HG03135 (cell line): ENCODE measurements around the gene LIPH.
"Not testable (repeated sequence)": the region's sequence is repeated elsewhere in the genome, so short reads cannot be mapped to it uniquely, and the experiment has no call there.

Experiments
- ATAC-seq: cut with Tn5 transposase; IDR thresholded peaks from one replicate; pipeline ENCODE4 v1.9.1; 2021; ENCODE audit warnings: mild to moderate bottlenecking, moderate library complexity; ENCODE audit not compliant: unreplicated experiment

LIPH gene

DNA sequence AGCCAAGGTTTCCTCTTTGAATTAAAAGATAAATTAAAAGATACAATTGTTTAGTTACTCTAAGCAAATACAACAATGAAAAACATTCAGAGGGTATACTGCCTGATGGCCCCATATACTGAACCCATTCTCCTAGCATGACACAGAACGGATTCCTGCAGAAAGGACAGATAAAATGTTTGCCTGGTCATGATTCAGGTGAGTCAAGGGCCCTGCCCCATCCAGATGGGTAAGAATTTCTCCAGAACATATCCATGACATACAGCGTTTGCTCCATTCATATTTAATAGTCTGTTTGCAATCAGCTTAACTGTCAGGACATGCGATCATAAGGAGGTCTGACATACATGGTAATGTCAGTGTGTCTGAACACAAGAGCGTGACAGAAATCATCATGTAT is 62.1 kb downstream of the LIPH start:
- ATAC-seq: no peak

DNA sequence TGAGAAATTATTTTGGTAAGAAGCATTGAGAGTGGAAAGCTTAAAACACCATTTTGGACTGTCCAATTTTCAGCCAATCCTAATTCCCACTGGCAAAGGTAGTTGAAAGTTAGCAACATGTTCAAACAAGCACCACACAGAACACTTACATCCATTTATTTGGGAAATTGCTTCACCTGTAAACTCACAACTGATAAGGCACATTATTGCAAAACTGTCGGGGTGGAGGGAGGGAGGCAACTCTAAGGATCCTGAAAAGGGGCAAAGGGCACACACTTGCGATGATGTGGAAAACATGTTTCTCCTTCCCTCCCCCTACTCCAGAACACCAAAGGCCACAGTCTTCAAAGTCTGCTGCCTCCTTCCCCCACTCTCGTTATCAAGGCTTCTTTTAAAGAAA is 62.9 kb downstream of the LIPH start:
- no peak for ATAC-seq

DNA sequence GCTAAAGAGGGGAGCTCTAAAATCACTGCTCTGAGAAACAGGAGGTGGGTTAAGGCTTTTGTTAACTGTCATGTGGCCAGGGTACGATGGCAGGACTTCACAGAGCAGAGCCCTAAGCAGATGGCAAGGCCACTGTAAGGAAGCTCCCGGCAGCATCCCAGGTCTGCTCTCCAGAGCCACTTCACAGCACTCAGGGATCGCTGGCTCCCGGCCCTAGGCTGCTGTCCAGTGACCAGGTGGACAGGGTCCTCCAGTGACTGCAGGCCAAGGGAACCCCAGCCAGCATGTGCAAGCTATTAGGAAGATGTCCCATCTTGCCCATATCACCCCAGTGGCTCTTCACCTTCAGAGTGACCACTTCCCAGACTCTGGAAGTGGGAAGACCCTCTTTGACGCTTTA is 63.9 kb downstream of the LIPH start:
- ATAC-seq: no peak

DNA sequence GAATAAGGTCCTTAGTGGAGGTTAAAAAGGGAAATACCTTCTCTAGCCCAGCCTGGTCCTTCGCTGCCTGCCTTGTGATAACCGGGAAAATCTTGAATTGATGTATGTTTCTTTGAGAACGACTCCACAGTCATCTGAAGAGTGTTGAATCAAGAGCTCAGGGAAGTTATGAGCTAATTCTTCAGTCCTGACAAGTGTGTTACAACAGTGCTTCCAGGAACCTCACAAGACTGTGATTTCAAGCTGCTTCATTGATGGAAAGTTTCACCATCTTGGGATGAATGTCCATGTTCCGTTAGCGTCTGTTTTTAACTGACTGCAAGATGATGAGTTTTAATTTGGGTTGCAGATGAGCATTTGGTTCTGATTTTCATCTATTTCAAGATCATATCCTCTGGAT is 66.0 kb downstream of the LIPH start:
- no peak for ATAC-seq

DNA sequence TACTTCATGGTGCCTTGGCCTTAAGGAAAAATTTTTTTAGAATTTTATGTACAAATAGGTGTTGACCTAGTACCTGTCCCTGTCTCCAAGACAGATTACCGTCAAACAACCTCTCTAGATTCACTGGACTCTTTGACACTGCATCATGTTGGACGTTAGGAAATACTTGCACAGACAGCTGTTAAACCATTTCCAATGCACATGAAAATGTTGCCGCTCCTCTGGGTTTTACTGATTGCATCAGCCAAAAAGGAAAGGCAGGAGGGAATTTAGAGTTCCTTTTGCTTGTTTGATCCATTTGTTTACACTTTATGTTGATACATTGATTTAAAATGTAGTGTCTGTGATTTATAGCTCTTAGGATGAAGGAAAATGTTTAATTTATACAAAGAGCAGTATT is 68.1 kb downstream of the LIPH start:
- no peak for ATAC-seq

DNA sequence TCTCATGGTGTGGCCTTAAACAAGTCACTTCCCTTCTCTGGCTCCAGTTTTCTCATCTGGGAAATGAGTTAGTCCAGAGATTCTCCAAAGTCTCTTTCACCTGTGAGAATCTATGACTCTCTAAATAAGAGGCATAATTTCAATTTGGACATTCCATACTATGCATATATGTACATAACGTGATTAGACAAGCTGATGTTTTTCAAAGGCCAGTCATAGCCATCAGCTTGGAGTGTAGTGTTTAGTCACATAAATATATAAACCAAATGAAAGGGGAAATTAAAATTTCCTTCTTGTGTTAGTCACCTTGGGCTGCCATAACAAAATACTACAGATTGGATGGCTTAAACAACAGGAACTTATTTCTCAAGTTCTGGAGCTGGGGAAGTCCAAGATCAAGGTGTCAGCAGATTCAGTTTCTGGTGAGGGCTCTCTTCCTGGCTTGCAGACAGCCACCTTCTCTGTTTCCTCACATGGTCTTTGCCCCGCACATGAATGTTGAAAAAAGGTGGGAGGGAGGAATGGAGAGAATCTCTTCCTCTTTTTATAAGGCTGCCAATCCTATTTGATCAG is 72.9 kb downstream of the LIPH start:
- no peak for ATAC-seq

DNA sequence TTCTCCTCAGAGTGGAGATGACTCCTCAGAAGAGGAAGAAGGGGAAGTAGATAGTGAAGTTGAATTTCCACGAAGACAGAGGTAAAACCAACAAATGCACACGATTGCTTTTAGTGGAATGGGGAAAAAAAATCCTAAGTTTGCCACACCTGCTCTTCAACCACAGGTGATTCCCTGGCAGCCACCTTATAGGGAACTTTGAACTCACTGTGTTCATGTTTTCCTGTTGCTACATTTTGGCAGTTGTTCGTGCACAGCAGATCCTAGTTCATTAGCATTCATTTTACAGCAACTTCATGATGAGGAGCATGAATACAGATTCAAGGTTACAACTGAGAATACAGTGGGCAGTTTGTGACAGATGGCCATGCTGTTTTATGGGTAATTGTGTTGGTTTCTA is 75.1 kb downstream of the LIPH start:
- ATAC-seq: no peak

DNA sequence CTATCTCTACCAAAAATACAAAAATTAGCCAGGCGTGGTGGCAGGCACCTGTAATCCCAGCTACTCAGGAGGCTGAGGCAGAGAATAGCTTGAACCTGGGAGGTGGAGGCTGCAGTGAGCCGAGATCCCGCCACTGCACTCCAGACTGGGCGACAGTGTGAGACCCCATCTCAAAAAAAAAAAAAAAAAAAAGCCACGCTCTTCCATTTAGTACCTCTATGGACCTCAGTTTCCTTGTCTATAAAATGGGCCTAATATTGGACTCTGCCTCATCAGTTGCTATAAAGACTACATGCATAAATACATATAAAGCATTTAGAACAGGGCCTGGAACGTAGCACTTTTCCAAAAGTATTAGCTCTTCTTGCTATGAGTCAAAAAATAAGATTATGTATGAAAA is 77.5 kb downstream of the LIPH start:
- ATAC-seq: not testable (repeated sequence)

DNA sequence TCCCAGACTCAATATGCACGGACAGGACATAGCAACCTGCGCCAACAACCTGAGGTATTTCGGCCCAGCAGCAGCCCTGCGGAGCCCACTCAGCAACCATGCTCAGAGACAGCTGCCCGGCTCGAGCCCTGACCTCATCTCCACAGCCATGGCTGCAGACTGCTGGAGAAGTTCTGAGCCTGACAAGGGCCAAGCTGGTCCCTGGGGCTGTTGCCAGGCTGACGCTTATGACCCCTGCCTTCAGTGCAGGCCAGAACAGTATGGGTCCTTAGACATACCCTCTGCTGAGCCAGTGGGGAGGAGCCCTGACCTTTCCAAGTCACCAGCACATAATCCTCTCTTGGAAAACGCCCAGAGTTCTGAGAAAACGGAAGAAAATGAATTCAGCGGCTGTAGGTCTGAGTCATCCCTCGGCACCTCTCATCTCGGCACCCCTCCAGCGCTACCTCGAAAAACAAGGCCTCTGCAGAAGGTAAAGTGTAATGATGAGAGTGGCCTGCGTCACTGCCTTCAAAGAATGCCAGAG is 79.0 kb downstream of the LIPH start:
- no peak for ATAC-seq

DNA sequence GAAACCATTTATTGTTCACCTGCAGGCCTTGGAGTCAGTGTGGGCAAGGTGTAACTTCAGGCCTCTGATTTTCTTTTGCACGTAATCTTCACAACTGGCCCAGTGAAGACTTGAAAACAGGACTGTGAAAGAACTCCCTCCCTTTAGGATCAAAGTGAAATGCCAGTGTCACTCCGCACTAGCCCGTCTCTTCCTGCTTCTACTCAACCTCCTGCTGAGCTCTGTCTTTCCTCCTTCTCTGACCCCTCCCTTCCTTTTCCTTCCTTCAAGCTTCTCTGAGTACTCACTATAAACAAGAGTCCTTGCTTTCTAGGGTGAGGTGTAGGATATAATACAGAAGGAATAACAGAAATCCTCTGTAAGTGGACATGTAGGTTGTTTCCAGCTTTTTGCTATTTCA is 82.1 kb downstream of the LIPH start:
- no peak for ATAC-seq

DNA sequence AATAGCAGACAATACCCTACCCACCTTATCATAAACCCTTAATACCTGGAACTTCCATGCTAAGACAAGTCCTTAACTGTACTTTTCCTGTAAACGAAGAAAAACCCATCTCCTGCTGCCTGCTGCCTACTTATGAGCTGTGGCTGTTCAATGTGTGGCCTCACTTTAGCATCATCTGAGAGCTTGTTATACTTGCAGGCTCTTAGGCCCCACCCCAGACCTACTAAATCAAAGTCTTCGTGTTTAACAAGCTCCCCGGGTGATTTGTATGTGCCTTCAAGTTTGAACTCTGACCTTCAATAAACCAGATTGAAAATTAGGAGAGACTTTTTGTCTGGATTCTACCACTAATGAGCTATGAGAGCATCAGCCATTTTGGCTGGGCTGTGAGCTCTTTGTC is 82.8 kb downstream of the LIPH start:
- no peak for ATAC-seq

DNA sequence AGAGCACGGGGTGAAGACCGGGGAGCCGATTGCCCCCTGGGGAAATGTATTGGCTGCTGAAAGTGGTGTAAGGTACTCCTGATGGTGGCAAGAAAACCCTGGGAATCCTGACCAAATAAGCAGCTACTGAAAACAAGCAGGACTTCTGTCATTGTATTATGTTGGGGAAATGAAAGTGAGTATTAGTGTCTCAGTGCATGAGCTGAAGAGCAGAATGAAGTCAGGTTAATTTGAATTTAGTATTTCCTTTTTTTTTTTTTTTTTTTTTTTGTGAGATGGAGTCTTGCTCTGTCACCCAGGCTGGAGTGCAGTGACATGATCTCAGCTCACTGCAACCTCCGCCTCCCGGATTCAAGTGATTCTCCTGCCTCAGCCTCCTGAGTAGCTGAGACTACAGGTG is 86.3 kb downstream of the LIPH start:
- ATAC-seq: not testable (repeated sequence)

DNA sequence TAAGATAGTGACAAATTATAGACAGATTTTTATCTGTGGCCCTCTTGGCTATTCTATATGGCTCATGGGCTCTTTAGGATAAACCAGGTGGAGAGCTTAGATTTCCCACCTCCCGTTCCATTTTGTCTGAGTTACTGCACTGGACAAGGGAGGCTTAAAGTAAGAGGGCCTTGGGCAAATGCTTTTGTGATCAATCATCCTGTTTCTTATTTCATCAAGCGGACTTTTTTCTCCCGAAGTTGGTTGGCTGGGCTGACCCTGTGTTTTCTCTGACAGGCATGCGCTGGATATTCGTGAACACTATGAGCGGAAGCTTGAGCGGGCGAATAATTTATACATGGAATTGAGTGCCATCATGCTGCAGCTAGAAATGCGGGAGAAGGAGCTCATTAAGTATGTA is 86.9 kb downstream of the LIPH start:
- ATAC-seq: no peak

DNA sequence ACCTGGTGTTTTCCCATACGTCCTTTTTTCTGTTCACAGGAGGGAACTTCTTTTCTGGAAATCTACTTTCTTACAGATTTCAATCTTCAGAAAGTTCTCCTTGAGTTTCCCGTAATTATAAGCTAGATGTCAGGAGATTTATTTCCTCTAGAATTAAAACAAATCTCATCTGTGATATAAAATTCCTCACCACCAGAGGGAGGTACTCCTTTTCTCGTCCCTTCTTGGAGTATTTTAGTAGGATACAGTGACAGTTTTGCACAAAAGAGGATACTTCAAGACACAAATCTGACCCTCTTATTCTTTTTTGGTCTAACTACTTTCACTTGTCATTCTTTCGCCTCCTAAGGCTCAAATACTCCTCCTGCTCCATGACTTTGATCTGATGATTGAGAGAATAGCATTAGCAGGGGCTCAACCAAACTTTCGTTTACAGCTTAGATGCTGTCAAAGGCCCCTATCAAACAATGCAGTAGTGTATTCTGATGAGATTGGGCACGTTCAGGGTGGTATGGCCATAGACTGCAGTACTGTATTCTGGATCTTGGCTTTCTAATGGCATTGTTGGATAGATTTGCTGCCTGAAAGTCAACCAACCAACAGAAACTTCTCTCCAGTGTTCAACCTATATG is 91.6 kb downstream of the LIPH start:
- ATAC-seq: no peak

DNA sequence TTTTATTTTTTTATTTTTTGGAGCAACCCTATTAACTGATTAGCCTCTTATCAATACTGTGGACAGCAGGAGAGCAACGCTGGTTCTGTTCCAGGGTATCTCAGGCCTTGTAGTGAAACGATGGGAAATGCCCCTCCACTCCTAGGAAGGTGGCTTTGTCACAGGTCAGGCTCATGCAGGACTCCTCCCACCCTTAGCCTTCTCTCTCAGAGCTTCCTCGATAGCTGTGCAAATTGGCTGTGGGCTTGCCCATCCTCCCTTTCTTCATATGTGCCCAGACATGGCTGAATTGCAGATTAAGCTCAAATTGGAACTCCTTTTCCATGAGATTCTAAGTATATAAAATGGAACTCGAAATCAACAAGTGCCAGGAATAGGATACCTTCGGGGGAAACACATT is 92.1 kb downstream of the LIPH start:
- ATAC-seq: no peak

DNA sequence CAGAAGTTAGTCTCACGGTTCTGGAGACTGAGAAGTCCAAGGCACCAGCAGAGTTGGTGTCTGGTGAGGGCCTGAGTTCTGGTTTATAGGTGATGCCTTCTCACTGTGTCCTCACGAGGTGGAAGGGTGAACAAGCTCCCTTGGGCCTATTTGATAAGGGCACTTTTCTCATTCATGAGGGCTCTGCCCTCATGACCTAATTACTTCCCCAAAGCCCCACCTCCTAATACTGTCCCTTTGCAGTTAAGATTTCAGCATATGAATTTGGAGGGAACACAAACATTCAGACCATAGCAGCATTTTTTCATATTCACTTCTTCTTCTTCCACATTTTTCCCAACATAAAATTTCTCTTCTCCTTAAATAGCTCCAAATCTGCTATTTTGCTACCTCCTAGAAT is 95.0 kb downstream of the LIPH start:
- ATAC-seq: no peak
